Neural progenitor cell (in vitro differentiated cells): ENCODE results near the gene LYST.

ENCODE experiments used
- CTCF ChIP-seq: fragments of 200-600 bp; sonication (generic); IDR thresholded peaks from 2 replicates; pipeline ENCODE4 v1.5.1; 2017; ENCODE audit warnings: antibody characterized with exemption, mild to moderate bottlenecking
- EZH2 ChIP-seq: fragments of 200-600 bp; sonication (generic); IDR thresholded peaks from 2 replicates; pipeline ENCODE4 v1.6.1; 2017; ENCODE audit warnings: antibody characterized with exemption, mild to moderate bottlenecking, moderate library complexity
- EZH2phosphoT487 ChIP-seq: fragments of 200-600 bp; sonication (generic); IDR thresholded peaks from 2 replicates; pipeline ENCODE4 v1.6.1; 2017; ENCODE audit warnings: antibody characterized with exemption

- TF ChIP-seq CTCF (no peak), EZH2phosphoT487 (no peak), EZH2 (no peak)
These were observed 46.6 kb downstream of the LYST start for GRCh38 chr1:235820061-235820460.
